Inflammatory macrophage treated with lipopolysaccharide for 1 hour (primary cell): ENCODE measurements around the gene FDX2.
A peak's percentile ranks its signal among the peaks of the same experiment; 100 is the strongest.
"Not testable (repeated sequence)": the region's sequence is repeated elsewhere in the genome, so short reads cannot be mapped to it uniquely, and the experiment has no call there.

Experiments used
- DNase-seq, 2 donors: peaks; one replicate each; pipeline ENCODE4 v3.0.0-alpha.2; 2020 to 2022

FDX2 gene

DNA sequence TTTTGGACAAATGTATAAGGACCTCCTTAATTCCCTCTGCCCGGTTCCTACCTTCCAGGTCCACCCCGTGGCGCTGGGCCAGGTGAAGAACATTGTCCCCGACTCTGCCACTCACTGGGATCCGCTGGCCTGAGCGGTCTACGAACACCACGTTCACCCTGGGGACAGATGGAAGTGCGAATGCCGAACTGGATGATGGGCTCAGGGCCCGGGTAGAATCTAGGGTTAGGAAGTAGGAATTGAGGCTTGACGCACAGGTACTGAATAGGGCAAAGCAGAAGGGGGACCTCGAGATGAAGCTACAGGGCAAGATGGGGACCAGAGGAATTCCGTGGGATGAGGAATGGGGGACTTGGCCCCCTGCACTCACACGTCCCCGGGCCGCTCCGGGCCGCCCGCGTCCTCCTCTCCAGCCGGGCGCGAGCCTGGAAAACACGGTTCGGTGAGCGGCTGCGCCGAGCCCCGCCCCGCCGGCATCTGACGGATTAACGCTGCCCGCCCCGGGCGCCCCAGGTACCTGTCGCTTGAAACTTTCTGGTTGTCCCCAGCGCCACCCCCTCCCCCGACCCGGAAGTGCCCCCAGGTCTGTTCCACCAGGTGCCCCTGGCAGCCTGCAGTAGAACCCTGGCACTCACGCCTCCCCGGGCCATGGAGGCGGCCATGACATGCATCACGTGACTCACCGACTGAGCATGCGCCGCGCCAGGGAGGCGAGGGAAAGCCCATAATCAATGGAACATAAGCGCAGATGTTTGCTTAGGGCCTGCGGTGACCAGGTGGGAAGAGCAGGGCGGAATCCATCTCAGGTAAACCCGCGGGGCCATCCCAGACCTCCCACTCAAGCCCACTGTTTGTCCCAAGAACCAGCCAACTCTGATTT lies at the start of gene FDX2:
FDX2 (minus strand) TSS at position 681 of the 880 bp plus-strand sequence; CDS start at position 662, 19 bp downstream.
- peak; percentile 72 to 90 for DNase-seq

DNA sequence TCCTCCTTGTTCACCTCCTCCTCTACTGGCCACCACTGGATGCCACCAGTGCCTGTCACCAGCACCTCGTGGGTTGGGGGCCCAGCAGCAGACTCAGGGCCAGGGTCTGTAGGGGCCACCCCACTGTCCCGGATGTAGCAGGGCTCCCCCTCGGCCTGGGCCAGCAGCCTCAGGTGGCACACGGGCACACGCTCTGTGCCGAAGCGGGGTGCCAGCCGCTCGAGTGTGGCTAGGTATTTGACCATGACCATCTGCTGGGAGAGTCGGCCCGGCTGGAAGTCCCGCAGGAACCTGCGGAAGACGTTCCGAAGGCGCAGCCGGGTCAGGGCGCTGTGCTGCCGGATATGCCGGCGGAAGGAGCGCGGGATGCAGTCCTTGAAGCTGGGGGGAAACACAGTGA lies 49.7 kb upstream of the FDX2 start:
- no peak for DNase-seq

DNA sequence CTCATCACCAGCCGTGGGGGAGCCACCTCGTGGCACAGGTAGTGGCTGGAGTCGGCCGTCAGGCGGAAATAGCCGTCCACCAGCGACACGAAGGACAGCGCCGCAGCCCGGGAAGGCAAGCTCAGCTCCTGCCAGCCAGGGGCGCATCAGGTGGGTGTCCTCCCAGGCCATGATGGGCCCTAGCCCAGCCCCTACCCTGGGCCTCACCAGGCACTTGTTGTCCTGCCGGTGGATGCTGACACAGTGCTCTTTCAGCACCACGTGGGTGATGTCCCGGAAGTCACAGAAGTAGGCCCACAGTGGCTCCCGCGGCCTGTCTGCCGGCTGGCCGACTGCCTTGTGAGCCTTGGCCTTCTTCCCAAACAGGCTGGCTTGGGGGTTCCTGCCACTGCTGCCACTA lies 48.8 kb upstream of the FDX2 start:
- no peak for DNase-seq

DNA sequence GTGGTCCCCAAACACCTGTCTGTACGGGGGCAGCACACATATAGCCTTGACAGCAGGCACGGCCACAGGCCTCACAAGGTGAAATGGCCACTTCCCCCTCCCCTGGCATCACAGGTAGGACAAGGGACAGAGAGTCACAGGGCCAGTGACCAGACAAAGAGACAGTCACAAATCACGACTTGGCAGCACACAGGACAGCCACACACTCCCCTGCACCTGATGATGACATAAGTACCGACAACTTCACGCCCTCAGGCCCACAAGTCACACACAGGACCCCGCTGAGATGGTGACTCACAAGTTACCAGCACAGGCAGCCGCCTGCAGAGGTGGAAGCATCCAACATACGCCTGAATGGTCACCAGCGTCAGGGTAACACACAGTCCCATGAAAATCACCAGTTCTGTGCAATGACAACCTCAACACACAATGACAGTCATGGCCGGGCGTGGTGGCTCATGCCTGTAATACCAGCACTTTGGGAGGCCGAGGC lies 48.0 kb upstream of the FDX2 start:
- DNase-seq = no peak

DNA sequence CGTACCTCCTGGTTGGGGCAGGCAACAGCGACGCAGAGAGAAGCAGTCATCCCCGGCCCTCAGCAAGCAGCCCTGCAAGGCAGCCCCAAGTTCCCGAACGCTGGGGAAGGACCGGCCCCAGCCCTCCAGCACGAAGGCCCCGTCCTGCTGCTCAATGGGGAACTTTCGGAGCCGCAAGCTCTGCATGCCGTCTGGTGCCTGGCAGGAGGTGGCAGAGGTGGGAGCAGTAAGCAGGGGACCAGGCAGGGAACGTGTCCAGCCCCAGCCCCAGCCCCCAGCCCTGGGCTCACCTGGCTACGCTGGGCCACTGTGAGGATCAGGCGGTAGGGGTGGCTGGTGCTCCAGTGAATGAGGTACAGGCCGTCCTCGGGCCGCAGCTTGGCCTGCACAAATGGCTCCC lies 46.4 kb upstream of the FDX2 start:
- DNase-seq = no peak

DNA sequence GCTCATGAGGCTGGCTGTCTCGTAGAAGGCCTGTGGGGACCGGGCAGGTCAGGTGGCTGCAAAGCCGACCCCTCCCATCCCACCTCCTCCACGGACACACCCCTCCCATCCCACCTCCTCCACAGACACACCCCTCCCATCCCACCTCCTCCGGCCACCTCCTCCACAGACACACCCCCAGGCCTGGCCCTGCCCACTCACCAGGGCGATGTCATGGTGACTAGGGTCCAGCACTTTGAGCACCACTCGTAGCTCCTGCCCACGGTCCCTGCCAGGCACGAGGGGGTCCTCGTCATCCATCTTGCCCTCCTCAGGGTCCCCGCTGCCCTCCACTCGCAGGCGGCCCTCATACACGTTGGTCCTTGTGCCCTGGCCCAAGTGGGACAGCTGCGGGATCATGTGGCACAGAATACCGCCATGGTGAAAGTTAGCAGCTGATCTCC lies 45.8 kb upstream of the FDX2 start:
- DNase-seq = no peak

DNA sequence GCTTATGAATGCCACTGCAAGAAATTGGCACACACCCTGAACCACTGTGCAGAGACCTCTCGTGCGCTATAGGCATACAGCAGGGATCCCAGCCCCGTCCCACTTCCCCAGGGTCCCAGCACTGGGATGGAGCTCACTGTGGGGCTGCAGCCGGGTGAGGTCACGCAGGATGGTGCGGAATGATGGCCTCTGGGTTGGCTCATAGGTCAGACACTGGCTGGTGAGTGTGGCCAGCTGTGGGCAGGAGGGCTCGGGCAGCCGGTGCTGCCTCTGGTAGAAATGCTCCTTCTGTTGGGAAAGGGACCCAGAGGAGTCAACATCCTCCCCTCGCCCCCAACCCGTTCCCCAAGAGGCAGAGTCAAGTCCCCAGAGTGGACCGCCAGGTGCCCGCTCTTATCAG lies 40.6 kb upstream of the FDX2 start:
- no peak for DNase-seq

DNA sequence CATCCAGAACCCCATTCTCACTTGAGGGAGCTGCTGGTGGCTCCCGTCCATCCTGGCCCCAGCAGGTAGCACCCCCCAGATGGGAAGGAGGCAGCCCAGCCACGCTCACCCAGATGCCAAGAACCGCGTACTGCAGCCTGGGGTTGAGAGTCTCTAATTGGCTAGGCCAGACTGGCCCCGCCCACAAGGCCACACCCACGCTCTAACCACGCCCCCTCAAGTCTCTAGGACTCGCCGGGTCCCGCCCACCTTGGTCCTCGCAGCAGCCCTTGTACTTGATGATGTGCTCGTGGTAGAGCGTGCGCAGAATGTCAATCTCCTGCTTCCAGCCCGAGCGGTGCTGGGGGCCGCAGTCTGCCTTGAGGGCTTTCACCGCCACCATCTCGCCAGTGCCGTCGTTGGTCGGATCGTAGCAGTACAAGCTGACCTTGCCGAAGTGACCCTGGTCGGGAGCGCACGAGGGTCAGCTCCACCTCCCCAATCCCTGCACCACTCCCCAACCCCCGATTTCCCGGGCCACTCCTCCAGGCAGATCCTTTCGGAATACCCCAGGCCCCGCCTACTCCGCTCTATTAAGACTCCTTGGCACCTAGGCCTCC lies 38.1 kb upstream of the FDX2 start:
- peak in 1 of 2 donors; percentile 32 for DNase-seq

DNA sequence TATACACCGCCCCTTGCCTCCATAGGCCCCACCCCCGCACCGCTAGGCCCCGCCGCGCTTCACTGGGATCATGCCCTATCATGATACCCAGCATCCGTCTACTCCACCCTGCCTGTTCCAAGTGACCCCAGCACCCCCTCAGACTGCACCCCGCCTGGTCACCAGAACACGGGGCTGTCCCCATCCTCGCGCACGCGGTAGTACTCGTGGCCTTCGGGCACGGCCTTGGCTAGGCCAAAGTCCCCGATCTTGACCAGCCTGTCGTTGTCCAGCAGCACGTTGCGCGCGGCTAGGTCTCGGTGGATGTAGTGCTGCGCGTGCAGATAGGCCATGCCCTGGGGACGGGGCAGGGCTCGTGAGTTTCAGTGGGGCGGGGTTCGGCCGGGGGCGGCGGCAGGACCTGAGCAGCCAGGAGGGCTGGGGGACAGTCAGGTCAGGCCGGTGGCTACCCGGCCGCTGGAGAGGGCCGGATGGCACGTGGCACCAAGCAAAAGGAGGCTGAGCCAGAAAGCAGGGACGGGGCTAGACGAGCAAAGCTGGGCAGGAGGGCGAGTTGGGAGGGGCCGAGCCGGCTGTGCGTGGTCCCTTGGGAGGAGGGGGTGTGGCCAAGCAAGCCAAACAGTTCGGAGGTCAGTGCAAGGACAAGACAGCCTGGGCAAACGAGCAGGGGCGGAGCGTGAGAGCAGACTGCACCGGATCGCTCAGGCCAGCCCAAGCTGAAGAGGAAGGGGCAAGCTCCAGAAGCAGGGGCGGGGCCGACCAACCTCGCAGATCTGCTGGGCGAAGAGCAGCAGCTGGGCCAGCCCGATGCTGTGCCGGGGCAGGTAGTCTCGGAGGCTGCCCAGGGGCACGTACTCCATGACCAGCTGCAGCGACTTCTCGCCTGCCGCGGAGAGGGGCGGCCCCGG lies 37.2 kb upstream of the FDX2 start:
- no peak for DNase-seq

DNA sequence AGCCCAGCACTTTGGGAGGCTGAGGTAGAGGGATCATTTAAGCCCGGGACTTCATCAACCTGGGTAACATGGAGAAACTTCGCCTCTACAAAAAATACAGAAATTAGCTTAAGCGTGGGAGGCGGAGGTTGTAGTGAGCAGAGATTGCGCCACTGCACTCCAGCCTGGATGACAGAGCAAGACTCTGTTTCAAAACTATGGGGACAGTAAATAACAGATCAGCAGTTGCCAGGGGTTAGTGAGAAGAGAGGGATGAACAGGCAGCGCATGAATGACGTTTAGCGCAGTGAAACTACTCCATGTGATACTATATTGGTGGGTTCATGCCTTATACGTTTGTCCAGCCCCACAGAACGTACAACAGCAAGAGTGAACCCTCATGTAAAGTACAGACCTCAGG lies 30.7 kb upstream of the FDX2 start:
- peak; percentile 89 to 92 for DNase-seq

DNA sequence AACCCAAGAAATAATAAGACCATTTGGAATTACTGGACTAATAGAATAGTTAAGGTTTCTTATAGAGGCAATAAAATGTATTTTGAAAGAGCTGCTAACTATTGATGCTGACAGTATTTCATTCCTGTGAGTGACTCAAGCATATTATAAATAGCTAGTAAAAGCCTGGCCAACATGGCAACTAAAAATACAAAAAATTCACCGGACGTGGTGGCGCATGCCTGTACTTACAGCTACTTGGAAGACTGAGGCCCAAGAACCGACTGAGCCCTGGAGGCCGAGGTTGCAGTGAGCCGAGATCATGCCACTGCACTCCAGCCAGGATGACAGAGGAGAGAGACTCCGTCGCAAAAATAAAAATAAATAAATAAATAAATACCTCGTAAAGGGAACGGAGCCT lies 29.0 kb upstream of the FDX2 start:
- DNase-seq = no peak

DNA sequence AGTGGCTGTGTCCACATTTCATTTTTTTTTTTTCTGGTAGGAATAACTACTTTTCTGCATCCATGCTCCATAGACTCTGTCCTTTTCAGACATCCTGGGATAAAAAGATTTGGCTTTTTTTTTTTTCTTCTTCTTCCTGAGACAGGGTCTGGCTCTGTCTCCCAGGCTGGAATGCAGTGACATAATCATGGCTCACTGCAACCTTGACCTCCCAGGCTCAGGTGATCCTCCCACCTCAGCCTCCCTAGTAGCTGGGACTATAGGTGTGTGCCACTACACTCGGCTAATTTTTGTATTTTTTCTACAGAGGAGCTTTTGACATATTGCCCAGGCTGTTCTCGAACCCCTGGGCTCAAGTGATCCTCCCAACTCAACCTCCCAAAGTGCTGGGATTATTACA lies 27.7 kb upstream of the FDX2 start:
- no peak for DNase-seq

DNA sequence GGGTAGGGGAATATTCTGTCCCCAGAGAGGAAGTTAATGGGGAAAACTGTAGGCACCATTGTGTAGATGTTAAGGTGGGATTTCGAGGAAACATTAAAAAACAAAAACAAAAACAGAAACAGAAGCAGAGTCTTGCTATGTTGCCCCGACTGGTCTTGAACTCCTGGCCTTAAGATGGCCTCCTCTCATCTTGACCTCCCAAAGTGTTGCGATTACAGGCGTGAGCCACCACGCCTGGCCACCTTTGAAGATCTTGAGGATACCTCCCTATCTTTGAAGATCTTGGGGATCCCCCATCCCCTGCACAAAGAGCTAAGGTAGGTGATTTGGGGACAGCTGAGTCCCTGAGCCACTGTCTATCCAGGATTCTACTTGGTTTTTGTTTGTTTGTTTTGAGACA lies 24.2 kb upstream of the FDX2 start:
- no peak for DNase-seq

DNA sequence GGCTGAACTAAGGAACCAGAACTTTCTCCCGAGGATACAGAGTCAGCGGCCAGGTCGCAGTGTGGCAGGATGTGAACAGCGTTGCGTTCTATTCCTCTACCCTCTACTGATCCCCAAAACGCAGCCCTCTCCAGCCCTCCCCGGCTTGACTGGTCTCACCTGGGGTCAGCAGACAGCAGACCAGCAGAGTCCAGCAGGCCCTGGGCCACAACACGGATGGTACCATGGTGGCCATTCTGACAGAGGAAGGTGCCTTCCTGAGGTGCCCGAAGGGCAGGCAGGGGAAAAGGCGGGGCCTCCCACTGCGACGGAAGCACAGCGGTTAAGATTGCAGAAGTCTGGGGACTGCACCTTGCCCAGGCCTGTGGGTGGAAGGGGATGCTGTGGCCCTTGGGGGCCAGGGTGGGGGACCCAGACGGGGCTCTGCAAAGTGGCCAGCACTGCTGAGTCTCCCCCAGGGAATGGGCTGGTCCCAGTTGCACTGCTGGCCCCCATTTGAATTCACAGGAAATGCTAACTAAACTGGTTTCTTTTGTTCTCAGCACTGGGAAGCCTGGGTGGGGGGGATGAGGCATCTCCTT lies 23.7 kb upstream of the FDX2 start, which contains the start of gene ICAM3:
ICAM3 (minus strand) TSS at position 245 of the 581 bp plus-strand sequence; CDS start at position 235, 10 bp downstream.
- DNase-seq = peak; percentile 26 to 49

DNA sequence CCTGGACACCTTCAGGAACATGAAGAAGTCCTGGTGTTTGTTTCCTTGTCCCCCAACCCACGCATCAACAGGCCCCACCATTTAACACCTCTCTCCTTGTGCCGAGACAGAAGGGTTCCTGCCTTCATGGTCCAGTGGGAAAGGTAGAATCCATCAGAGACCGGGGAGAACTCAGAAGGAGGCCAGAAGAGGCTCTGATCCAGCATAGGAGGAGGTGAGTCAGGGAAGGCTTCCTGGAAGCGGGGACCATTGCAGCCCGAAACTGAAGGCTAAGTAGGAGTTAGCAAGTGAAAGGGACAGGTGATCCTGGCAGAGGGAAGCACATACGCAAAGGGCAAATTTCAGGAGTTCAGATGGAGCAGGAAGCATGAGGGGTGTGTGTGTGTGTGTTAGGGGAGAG lies 23.1 kb upstream of the FDX2 start:
- DNase-seq = no peak

DNA sequence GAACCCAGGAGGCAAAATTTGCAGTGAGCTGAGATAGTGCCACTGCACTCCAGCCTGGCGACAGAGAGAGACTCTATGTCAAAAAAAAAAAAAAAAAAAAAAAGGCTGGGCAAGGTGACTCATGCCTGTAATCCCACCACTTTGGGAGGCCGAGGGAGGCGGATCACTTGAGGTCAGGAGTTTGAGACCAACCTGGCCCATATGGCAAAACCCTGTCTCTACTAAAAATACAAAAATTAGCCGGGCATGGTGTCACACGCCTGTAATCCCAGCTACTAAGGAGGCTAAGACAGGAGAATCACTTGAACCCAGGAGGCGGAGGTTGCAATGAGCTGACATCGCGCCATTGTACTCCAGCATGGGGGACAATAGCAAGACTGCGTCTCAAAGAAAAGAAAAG lies 20.9 kb upstream of the FDX2 start:
- DNase-seq = not testable (repeated sequence)

DNA sequence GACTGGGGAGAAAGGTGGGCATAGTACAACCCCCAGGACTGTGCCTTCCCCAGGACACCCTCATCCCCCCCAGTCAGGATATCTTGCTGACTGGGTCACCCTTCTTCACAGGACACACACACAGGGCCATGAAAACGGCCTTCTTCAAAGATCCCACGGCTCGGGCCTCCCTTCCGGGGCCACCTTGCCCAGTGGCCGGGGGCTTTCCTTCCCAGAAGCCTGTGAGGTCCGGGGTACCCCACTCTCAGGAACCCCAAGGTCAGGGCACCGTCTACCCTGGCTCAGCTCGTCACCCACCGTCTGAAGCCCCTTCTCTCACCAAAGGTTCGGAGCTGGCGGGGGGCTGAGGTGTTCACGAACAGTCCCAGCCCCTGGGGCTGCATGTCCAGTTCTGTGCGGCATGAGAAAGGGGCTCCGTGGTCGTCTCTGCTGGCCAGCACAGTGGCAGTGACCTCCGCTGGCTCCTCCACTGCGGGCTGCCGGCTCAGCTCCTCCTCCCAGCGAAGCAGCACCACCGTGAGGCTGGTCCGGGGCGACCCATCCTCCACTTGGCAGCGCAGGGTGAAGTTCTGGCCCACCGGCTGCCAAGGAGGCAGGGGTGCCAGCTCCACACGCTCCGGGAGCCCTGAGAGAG lies 19.7 kb upstream of the FDX2 start:
- DNase-seq = no peak

DNA sequence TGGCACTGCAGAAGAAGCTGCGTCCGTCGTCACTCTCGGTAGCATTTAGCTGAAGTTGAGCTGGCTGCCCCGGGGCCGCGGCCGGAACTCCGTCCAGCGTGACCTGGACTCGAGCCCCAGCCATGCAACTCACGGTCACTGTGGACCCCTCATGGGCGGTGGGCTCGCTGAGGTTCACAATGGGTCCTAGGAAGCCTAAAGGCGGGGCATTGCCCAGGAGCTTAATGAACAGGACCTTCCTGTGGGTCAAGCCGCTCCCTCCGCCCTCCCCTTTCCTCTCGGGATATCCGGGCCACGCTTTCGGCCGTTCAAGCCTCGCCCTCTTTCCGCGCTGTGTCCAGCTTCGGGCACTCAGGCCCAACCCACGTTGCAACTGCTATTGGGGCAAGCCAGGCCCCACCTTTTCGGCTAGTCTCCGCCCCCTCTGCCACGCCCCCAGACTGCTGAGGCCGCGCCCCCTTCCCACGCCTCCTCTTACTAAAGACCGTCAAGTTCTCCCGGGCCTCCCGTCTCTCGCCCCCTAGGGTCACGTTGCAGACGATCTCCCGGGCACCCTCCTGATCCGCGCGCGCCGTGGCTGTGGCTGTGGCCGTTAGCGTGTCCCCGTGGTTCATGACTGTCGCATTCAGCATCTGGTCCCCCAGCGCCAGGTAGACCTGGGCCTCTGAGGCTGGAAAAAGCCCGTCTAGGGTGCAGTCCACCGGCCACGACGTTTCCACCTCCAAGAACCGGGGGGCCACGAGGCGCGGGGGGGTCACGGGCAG lies 19.0 kb upstream of the FDX2 start:
- peak; percentile 60 to 83 for DNase-seq

DNA sequence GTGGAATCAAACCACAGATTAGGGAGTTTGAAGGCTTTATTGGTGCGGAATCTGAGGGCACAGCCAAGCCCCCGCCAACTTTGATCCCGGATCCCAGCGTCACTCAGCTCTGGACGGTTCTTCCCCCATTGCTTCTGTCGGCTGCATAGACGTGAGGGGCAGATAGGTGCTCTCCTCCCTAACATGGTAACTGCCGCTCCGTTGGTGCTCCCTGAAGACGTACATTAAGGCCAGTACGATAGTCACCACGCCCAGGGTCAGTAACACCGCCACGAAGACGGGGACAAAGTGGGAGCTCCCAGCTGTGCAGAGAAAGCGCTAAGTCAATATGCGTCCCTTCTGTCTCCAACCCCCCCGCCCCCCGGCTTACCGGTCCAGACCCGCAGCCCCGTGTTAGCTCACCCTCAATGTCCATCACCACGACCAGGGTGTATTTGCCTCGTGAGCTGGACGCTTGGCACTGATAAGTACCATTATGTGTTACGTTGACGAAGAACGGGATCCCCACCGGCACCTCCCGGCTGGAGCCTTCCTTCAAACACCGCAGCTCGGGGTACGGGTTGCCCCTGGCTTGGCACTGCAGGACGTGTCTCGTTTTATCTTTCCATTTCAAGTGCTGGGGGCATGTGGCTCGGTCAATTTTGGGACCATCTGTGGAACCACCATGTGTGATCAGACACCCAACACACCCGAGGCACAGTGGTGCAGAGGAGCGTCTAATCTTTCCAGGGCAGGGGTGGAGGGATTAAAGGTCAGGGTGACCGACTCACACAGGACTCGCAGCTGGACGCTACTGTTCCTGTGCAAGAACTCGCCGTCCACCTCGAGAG lies 18.2 kb upstream of the FDX2 start:
- no peak for DNase-seq
